Right hindlimb (tissue), 1 donor: ENCODE measurements around the gene ATP5PB.

Experiments
- DNase-seq: peaks from one replicate; pipeline ENCODE4 v3.0.0-alpha.2; 2018

ATP5PB gene

DNA sequence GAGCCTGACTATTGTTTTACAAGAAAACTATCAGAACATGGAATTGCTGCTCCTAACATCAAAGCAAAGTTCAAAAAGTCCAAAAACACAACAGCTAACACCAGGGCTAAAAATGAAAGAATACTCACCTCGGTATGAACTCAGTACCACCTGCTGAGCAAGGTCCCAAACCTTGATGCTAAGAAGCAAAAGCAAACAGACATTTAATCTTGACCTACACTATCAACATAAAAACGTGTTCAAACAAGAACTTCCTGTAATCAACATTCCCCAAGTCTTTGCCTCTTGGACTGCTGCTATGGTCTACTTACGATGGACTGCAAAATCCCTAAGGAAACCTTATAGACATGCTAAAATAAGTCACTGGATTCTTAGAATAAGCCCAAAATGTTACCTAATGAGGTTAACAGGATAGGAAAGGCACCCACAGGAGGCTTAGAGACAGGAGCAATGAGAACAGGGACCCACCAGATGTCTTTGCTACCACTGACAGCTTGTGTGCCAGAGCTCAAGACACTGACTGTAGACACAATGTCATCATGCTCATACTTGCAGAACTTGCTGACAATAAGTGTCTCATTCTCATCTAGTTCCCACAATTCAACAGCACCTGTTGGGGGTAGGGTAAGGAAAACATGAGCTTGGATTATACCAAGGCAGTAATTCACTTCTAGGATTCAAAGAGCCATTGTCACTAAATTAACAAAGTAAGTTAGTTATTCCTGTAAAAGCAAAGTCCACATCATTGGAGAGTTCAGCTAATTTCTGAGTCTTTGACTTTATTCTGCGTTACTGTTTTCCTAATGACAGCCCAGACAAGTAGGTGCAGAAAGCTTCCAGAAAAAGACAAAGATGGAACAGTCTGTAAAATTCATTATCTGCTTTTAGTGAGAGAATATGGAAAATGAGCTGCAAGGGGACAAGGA, 2.0 kb upstream of the ATP5PB start:
- DNase-seq = no peak

DNA sequence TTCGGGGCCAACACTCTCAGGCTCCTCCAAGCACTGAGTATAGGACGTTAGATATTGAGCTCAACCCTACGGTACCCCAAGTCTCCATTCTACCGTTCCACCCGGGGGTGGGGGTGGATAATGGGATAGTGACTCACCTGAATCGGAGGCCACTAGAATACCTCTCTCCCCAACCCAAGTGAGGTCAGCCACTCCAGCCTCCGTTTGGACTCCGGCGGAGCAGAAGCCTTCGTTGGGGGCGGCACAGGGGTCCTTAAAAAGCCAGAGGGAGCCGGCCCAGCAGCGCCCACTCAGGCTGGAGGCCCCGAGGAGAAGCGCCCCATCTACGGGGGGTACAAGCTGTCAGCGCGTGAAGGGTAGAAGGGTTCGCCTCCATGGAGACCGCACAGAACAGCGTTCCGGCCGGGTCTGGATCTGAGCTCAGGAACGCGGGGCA, 764 bp upstream of the ATP5PB start:
- DNase-seq = no peak

DNA sequence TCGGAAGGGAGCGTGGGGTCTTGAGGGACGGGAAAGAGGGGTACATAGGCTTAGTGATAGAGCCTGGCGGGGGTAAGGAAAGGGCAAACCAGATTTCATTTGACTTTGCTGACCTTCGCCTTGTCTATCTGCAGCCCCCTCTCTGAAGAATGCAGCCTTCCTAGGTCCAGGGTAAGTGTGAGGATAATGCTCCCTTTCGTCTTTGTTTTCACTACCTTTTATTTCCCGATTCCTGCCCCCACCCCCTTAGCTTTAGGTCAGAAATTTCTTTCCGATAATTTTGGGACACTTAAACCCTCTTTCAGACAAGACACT, 396 bp downstream of the ATP5PB start:
- no peak for DNase-seq

DNA sequence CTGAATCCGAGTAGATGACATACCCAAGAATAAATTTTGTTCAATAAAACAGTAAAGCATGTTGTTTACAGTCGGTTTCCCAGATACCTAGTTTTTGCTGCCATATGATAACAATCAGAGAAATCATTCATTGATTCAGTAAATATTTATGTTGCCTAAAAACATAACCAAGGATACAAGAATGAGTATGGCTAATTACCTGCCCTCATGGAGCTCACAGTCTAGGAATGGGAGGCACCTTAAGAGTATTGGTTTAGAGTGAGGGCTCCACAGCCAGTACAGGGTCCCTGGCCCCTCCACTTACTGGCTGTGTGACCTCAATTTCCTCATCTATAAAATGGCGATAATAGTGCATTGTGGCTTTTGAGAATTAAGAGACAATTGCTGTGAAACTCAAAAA, 921 bp downstream of the ATP5PB start:
- DNase-seq = no peak

DNA sequence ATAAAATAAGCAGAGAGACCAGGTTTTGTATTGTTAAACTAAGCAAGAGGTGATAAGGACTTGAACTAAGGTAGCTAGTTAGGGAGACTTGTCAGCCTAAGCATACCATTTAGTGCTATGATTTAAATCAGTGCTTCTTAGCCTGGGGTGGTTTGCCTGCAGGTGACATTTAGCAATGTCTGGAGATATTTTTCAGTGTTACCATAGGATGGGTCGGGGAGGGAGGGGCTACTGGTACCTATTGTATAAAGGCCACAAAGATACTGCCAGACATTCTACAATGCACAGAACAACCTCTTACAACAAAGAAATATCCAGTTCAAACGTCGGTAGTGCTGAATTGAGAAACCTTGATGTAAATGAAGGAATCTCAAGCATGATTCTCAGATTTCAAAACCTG, 3.3 kb downstream of the ATP5PB start:
- no peak for DNase-seq

DNA sequence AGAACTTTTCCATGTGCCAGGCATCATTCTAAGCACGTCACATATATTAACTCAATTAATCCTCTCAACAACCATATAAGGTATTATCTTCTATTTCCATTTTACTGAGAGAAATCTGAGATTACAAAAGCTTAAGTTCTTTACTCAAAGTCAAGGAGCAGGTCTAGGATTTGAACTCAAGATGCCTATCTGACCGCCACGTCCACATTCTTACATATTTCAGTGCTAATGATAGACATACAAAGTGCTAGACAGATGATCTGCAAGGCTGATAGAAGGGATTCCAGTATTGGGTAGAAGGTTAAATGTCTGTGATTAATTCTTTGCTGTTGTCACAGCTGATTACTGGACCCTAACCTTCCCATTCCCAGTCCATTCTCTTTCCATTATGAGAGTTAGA, 4.4 kb downstream of the ATP5PB start:
- DNase-seq = no peak

DNA sequence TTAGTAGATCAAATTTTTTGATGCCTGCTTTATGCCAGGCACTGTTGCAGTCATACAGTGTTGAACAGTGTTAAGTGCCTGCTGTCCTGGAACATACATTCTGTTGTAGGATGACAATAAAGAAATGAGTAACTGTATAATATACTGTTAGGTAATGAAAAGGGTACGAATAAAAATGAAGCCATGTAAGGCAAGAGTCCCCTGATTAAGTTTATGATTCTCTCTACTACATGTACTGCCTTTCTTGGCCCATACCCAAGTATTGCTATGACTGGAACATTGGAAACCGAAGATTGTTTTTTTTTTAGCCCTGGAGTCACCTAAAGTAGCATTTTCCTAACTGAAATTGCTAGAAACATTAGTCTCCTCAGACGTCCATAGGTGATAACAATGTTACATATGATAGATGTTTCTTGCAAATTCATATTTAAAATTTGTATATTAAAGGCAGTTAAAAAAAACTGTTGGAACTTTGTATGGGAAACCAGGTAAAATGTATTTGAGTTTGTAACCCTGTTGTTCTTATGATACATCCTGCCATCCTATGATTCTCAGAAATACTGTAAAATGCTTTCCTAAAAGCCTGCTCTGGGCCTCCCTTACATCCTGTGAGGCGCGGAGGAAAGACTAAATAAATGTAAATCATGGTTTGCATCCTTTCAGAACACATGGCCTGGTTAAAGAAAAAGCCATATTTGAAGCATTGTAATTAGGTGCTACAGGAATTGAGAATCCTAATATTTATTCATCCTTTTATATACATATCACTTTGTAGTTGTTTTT, 5.8 kb downstream of the ATP5PB start:
- no peak for DNase-seq

DNA sequence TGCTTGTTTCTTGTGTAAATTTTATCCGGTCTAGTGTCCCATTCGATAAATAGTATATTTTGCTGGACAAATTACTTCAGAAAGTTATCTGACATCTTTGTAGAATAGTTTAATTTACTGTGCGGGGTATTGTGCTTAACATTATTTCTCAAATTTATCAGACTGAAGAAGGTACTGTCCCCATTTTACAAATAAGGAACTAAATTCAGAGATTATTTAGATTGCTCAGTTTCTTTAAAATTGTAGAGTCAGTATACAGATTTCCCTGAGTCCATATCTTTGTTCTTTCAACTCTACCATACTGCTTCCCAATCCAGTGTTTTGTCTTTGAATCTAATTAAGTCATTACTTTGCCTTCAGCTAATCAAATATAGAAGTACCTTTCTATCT, 6.4 kb downstream of the ATP5PB start:
- DNase-seq = no peak

DNA sequence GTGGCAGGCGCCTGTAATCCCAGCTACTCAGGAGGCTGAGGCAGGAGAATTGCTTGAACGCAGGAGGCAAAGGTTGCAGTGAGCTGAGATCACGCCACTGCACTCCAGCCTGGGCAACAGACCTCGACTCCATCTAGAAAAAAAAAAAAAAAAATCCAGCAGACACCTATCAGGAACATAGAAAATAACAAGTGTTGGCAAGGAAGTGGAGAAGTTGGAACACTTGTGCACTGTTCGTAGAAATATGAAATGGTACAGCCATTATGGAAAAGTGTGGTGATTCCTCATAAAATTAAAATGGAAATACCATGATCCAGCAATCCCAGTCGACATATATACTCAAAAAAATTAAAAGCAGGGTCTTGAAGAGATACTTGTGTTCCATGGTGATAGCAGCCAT, 12.5 kb downstream of the ATP5PB start:
- DNase-seq = no peak

DNA sequence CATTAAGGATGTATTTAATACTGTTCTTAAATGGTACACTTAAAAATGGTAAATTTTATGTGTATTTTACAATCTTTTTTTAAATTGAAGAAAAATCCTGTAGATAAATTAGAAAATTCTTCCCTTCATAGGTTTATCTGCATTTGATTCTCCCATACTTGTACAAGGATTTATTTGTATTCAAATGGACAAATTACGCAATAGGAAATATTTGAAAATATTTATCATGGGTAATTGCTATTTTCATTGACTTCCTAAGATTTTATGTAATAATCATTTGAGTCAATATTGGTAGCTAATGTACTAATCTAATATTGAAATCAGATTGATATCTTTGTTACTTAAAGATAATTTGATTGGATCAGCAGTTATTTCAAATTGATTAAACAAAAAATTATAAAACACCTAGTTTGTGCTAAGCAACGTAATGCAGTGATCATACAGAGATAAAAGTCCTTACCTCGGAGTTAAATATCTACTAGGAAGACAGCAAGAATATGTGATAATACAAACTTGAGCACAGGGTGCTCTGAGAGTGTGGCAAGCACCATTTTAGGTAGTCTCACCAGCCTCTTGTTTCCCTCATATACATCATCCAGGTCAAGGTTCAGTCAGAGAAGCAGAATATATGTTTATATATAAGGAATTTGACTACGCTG, 13.2 kb downstream of the ATP5PB start:
- DNase-seq = no peak

DNA sequence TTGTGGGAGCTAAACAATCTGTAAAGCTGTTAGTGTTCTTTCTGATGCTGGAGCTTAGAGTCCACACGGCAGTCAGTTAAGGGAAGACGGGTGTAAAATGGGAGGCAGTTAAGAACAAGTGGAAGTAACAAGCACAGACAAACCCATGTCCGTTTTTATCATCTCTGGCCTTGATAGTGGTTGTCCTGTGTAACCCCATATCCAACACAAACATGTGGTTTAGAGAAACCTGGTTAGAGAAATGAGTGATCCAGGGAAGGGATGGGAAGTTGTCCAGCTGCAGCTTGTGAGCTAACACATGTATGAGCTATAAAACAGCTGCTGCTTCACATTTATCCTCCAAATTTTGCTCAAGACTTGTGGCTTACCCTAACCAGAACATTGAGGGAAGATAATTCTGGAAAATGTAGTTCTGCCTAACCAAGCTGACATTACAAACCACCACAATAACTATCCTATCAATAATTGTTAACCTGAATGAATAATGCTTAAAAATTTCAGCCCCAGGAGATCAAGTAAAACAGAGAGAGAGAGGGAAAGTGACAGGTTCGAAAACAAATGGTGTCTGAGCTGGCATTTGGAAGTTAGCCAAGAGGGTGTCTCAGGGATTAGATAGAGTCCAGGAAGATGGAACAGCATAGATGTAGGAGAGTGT, 13.9 kb downstream of the ATP5PB start:
- no peak for DNase-seq

DNA sequence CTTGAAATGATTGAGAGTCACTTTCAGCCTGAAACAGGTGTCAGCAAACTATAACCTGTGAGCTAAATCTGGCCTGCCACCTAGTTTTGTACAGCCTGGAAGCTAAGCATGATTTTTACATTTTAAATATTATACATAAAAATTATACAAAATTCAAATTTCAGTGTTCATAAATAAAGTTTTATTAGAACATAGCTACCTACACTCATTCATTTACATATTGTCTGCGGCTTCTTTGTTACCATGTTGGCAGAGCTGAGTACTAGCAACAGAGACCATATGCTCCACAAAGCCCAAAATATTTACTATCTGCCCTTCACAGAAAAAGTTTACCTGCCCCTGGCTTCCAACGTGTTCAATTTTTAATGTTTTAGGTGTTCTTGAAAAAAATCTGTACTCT, 16.5 kb downstream of the ATP5PB start:
- DNase-seq = no peak

DNA sequence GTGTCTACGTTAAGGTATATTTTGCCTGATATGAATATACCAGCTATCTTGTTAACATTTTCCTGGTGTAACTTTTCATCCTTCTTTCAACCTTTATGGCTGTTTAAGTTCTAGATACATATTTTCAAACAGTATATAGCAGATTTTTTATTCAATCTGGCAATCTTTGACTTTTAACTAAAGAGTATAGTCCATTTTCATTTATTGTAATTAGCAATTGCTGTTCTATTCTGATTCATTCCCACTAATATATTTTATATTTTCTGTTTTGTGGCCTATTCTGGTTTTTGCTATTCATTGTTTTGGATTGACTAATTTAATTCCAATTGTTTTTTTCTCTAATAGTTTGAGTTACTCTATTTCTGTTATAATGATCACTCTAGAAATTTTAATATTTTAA, 17.2 kb downstream of the ATP5PB start:
- DNase-seq = no peak

DNA sequence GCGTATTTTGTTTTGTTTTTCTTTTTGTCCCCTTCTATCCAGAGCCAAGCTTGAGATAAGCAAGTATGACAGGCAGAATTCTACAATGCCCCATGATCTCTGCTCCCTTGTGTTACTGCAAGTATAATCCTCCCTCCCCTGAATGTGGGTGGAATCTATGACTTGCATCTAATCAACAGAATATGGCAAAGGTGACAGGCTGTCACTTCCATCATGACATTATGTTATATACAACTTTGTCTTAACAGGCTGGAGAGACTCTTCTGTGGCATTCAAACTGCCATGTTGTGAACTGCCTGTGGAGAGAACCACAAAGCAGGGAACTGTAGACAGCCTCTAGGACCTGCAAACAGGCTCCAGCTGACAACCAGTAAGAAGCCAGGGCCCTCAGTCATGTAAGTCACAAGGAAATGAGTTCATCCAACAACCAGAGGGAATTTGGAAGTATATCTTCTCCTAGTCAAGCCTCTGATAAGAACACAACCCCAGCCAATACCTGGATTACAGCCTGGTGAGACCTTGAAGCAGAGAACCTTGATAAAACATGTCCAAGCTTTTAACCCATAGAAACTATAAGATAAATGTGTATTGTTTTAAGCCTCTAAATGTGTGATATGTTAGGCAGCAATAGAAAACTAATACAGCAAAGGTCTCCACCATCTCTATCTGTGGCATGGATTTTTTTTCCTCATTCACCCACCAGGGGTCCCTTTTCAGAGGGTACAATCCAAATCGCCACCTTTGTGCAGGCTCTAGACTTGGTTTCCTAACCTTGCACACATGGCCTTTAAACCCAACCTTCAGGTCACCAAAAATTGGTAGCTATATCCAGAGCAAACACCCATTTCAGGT, 18.8 kb downstream of the ATP5PB start:
- DNase-seq = no peak

DNA sequence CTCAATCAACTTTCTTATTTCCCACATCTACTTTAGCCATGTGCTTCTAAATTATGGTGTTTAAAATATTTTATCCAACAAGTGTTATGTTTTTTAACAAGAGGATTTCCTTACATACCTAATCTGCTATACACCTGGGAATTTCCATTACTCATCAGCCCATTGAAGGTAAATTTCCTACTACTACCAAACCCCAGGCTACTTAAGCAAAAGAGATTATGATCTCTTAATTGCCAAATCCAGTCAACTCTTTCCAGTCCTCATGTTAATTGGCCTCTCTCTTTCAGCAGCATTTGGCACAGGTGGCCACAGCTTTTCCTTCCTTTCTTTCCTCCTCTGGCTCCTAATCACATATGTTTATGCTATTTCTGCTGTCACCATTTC, 19.4 kb downstream of the ATP5PB start:
- no peak for DNase-seq

DNA sequence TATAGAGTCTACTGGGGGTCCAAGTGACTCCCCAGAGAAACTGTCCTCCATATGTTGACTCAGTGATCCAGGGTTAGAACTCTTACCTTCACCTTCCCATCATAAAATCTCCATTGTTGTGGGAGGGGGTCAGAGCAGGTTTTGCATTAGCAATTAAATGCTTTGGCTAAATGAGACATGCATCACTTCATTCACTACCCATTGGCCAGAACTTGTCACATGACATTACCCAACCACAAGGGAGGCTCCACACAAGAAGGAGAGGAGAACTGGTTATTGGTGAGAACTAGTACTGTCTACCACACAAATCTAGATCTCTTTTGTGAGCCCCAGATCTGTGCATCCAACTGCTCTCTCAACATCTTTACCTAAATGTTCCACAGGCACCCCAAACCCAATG, 20.3 kb downstream of the ATP5PB start:
- DNase-seq = no peak

DNA sequence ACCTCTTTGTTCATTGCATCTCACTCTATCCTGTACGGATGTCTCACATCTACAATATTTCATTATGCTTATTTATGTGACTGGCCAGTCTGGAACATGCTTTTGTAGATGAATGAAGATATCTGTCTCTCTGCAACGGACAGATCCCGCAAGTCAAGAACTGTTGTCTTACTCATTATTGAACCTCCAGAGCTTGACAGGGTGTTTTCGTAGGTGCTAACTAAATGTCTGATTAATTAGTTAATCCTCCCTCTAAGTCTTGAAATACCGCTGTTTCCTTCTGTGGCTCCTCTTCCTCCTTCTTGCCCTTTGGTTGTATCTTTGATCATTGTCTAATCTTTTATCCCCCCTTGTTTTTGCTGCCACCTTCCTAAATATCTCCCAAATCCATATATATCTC, 21.3 kb downstream of the ATP5PB start:
- no peak for DNase-seq

DNA sequence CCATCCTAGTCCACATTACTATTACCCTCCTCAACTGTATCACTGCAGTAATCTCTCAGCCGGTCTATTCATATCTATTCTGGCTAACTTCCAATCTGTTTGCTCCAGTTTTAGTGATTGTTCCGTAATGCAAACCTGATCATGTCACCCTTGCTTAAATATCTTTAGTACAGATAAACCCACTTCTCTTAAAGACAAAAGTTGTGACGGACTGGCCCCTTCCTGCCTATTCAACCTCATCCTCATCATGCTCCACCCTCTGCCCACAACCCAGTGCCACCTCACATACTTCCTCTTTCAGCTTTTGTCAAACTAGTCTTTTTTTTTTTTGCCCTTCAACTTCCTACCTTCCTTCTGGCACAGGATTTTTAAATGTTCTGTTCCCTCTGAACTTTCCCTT, 21.7 kb downstream of the ATP5PB start:
- DNase-seq = no peak

DNA sequence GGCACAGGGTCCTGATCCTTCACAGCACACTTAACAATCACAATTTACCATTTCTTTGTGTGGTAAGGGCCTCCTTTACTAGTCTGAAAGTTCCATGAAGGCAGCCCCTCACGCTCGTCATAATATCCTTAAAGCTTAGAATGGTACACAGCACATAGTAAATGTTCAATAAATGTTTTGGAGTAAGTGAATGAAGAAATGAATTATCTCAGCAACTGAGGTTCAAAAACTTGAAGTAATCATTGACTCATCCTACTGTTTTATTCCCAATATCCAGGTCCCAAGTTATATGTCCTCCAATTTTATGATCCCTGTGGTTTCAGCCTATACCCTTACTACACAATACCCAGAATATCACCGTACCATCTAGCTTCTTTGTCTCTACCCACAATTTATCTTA, 22.3 kb downstream of the ATP5PB start:
- DNase-seq = no peak

DNA sequence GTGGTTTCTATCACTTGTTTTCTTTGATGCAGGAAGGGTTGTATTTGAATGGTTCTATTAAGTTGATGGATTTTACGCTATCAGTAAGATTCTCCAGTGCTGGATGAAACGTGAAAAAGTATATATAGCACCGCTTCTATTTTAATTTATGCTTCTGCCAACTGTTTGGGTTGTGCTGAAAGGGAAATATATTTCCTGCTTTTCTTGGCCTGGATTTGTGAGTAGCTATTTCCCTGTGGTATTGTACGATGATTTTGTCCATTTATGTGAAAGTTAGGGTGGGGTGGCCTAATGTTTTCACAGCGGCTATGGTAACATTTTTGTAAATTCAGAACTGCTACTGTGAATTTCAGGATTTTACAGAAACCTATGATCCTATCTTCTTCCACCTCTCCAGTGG, 24.8 kb downstream of the ATP5PB start:
- no peak for DNase-seq

DNA sequence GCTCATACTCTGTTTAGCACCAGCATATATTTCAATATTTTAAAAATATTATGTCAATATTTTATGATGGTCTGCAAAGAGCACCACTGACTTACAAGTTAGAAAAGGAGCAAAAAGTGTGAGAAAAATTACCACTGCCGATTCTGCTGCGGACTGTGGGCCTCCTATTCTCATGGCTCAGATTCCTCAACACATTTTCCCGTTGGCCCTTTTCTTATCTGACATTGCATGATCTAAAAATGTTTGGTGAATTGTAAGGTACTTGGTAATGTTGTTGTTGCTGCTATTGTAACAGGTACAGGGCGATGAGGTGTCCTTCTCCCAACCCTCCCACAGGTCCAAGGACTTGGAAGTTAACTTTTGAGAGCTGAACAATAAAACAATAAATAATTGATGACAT, 25.3 kb downstream of the ATP5PB start:
- DNase-seq = no peak

DNA sequence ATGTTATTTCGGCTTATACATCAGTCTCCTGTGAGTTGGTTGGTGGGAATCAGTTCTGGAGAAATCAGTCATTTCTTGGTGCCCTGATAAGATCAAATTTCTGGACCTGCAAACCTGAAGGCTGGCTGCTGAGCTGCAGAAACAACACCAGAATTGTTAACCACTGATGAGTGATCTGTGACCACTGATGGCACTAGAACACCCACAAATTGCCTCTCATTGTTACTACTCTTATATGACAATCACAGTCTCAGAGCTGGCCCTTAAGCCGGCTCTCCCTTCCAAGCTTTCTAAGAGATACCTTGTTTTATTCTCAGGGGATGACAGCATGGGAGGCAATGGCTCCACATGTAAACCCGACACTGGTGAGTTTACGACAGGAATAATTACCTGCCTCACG, 26.4 kb downstream of the ATP5PB start:
- no peak for DNase-seq
